Upper lobe of left lung (tissue), 4 donors: ENCODE measurements around the gene TYW5.

ENCODE experiments used
- CTCF ChIP-seq, 6 experiments: fragments of 450-650 bp in 4 of 6; fragments of 200-600 bp in 2 of 6; sonication (generic) in 2 of 6; IDR thresholded peaks; one replicate each; pipeline ENCODE4 v1.5.1; 2016 to 2019; ENCODE audit warnings: antibody characterized with exemption in 6 of 6
- EP300 ChIP-seq, 4 donors: sonication (generic); formaldehyde crosslinking; IDR thresholded peaks; one replicate each; pipeline ENCODE4 v1.5.1; 2017; ENCODE audit warnings: antibody characterized with exemption in 4 of 4, control low read depth in 2 of 4
- POLR2A ChIP-seq, 4 donors: fragments of 450-650 bp; IDR thresholded peaks; one replicate each; pipeline ENCODE4 v1.5.1; 2016 to 2017; ENCODE audit warnings: antibody characterized with exemption in 4 of 4, mild to moderate bottlenecking in 2 of 4
- POLR2AphosphoS5 ChIP-seq, 2 donors: sonication (generic); formaldehyde crosslinking; IDR thresholded peaks; one replicate each; pipeline ENCODE4 v1.5.1; 2017; ENCODE audit warnings: antibody characterized with exemption in 2 of 2

GRCh38 chr2:199982126-199982843 is 27.0 kb upstream of the TYW5 start:
- TF ChIP-seq EP300 (IDR thresholded peaks at IDR 0.05) (no peak), CTCF (IDR thresholded peaks at IDR 0.05) (no peak), POLR2A (IDR thresholded peaks at IDR 0.05) (no peak), POLR2AphosphoS5 (IDR thresholded peaks at IDR 0.05) (no peak)
